H1 (cell line): ENCODE data around the gene CHD6. TPM values are rescaled to one million over a fixed set of nuclear protein-coding genes. Genes with fewer than 3 reads are reported as not detected.

Experiments
- TCF12 ChIP-seq: IDR thresholded peaks from 2 replicates; pipeline ENCODE4 v1.6.1; 2011; ENCODE audit warnings: low read depth, mild to moderate bottlenecking, low read length
- polyA plus RNA-seq, 7 experiments: library from polyadenylated mRNA; depleted of rRNA in 3 of 7; stranded (reverse) in 5 of 7; unstranded in 2 of 7; fragments of >200 nt in 5 of 7; fragments of 200-250 nt in 2 of 7; gene quantifications; 1 replicate in 5 of 7; 2 replicates in 1 of 7; 4 replicates in 1 of 7; pipeline versions ENCODE4 v1.2.1 to v1.2.3, GENCODE V29; 2011 to 2013; ENCODE audit warnings: missing spikeins in 2 of 7, mixed read lengths in 2 of 7
- total RNA-seq: library from RNA; stranded (reverse); fragmentation: NEBNext Ultra II Directional; extraction: Animal tissue kit (Norgen Biotek cat#: 25700); gene quantifications from 2 replicates; pipeline ENCODE4 v1.2.1, GENCODE V29; 2021

CHD6 gene
- total and polyA plus RNA-seq, 2 of the 8 experiments (the other 6 are each of a cell fraction or from before 2014, with no cell fraction given), result 11.1 to 62.9 TPM

DNA sequence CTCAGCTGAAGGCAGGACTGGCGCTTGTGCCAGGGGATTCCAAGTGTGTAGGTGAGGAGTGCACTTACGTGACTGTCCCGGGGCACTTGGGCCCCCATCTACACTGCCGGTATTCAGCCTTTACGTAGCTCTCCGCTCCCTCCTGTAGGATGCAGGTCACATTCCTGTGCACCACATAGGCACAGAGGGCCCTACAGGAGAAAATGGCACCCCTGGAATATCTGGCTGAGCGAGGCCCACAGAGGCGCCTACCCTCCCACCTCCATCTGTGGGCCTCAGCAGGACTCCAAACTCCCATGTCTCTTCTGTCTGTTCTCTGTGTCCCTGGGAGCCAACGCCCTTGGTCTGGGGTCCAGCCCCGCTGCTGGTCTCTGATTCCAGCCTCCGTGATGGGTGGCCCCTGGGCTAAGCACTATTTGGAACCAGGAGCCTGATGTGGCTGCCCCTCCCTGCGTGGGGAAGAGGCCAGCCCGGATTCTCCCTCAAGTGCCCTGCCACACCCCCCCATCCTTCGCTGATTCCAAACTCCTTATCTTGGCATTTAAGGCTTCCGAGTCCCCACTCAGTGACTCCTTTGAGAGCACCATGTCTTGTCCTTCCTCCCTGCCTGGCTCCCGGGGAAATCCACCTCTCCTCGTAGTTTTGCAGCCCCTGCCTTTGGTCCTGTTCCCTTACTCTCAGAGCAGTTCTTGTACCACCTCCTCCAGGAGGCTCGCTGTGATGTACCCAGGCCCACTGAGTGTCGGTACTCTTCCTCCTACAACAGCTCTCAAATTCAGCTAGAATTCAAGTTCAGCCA lies 253.0 kb downstream of the CHD6 start (continued):
- no peak for TF ChIP-seq TCF12
